CD4-positive, CD25-positive, alpha-beta regulatory T cell (primary cell): ENCODE data around the gene ASB13. TPM values are rescaled to one million over a fixed set of nuclear protein-coding genes. Genes with fewer than 3 reads are reported as not detected.

ENCODE experiments used
- ATAC-seq, 2 donors: fragments of 150-1000 bp; cut with Tn5 transposase; one replicate each; pipeline ENCODE4 v1.10.0; 2021; ENCODE audit warnings: low read depth in 2 of 2, moderate number of reproducible peaks in 2 of 2, moderate library complexity in 1 of 2
- DNase-seq, 3 donors: peaks; one replicate each; pipeline versions ENCODE4 v3.0.0 to v3.0.0-alpha.2; 2012 to 2022; ENCODE audit warnings: mixed read lengths in 1 of 3
- H3K27ac ChIP-seq: one replicate; pipeline ENCODE4 v1.7.0; 2013; ENCODE audit warnings: mild to moderate bottlenecking, low read length; ENCODE audit not compliant: insufficient read depth, poor library complexity, severe bottlenecking
- H3K27me3 ChIP-seq: one replicate; pipeline ENCODE4 v1.7.0; 2013; ENCODE audit warnings: low read length; ENCODE audit not compliant: control insufficient read depth, insufficient read depth
- H3K36me3 ChIP-seq: one replicate; pipeline ENCODE4 v1.7.0; 2013; ENCODE audit warnings: mild to moderate bottlenecking, low read length, moderate library complexity; ENCODE audit not compliant: control insufficient read depth, insufficient read depth
- H3K4me1 ChIP-seq: 2 replicates; pipeline ENCODE4 v1.7.0; 2013; ENCODE audit warnings: mild to moderate bottlenecking, low read length; ENCODE audit not compliant: insufficient read depth, control insufficient read depth, poor library complexity, severe bottlenecking
- H3K4me3 ChIP-seq: one replicate; pipeline ENCODE4 v1.7.0; 2013; ENCODE audit warnings: low read depth, mild to moderate bottlenecking, low read length, moderate library complexity
- H3K9me3 ChIP-seq, 2 experiments: 1 replicate in 1 of 2; 2 replicates in 1 of 2; pipeline ENCODE4 v1.7.0; 2013; ENCODE audit warnings: low read length in 2 of 2, mild to moderate bottlenecking in 1 of 2, moderate library complexity in 1 of 2; ENCODE audit not compliant: control insufficient read depth in 2 of 2
- H3K27ac Mint-ChIP-seq, 3 donors: one replicate each; pipeline ENCODE4 v1.8.0; 2020 to 2022; ENCODE audit warnings: mild to moderate bottlenecking in 3 of 3, mixed read lengths in 3 of 3, moderate library complexity in 2 of 3
- H3K27me3 Mint-ChIP-seq: one replicate; pipeline ENCODE4 v1.8.0; 2022; ENCODE audit warnings: mild to moderate bottlenecking, mixed read lengths
- H3K36me3 Mint-ChIP-seq: one replicate; pipeline ENCODE4 v1.8.0; 2020; ENCODE audit warnings: mixed read lengths
- H3K4me1 Mint-ChIP-seq, 4 donors: one replicate each; pipeline ENCODE4 v1.8.0; 2020 to 2022; ENCODE audit warnings: mixed read lengths in 4 of 4, mild to moderate bottlenecking in 1 of 4
- H3K4me3 Mint-ChIP-seq, 4 donors: one replicate each; pipeline ENCODE4 v1.8.0; 2020 to 2022; ENCODE audit warnings: mild to moderate bottlenecking in 4 of 4, mixed read lengths in 4 of 4, moderate library complexity in 3 of 4
- H3K9me3 Mint-ChIP-seq, 7 donors: one replicate each; pipeline ENCODE4 v1.8.0; 2020 to 2022; ENCODE audit warnings: mixed read lengths in 7 of 7, mild to moderate bottlenecking in 3 of 7, moderate library complexity in 2 of 7
- polyA plus RNA-seq, 4 donors: library from polyadenylated mRNA; unstranded; fragments of 300-500 nt; fragmentation: Illumina TruSeq; gene quantifications; one replicate each; pipeline ENCODE4 v1.2.3, GENCODE V29; 2021
- total RNA-seq: library from RNA; stranded (reverse); gene quantifications from one replicate; pipeline ENCODE4 v1.2.3, GENCODE V29; 2022

ASB13 gene
- total and polyA plus RNA-seq, 5 donors from 2014 or later = 2.9 to 16.0 (median 12.6) TPM

- H3K36me3 Mint-ChIP-seq = no peaks in the 10 kb centered on the region
- H3K9me3 Mint-ChIP-seq = peaks cover 0 to 3% (median 0%) of the 10 kb centered on the region in 7 donors
- ATAC-seq (no peak), DNase-seq (no peak)
- no peaks in the 10 kb centered on the region for H3K27me3 ChIP-seq
- H3K27me3 Mint-ChIP-seq = peaks cover 22% of the 10 kb centered on the region
- H3K27ac Mint-ChIP-seq = no peak overlapping the region
- H3K4me1 ChIP-seq = no peaks in the 10 kb centered on the region
- H3K4me3 Mint-ChIP-seq = no peak overlapping the region
- H3K36me3 ChIP-seq = no peaks in the 10 kb centered on the region
- H3K4me3 ChIP-seq = no peak overlapping the region
- no peak overlapping the region for H3K27ac ChIP-seq
- no peaks in the 10 kb centered on the region for H3K9me3 ChIP-seq
- H3K4me1 Mint-ChIP-seq = no peaks in the 10 kb centered on the region
Measured at GRCh38 chr10:5611899-5612680, 54.3 kb downstream of the ASB13 start.

GRCh38 chr10:5609952-5610616 is 56.3 kb downstream of the ASB13 start:
- H3K4me1 ChIP-seq = no peaks in the 10 kb centered on the region
- ATAC-seq (no peak), DNase-seq (no peak)
- H3K9me3 Mint-ChIP-seq = peaks cover 0 to 3% (median 0%) of the 10 kb centered on the region in 7 donors
- no peak overlapping the region for H3K4me3 ChIP-seq
- H3K27me3 ChIP-seq = no peaks in the 10 kb centered on the region
- peak overlapping the region in 1 of 3 donors; percentile 56 for H3K27ac Mint-ChIP-seq
- peaks cover 0 to 3% (median 0%) of the 10 kb centered on the region in 4 donors for H3K4me1 Mint-ChIP-seq
- no peaks in the 10 kb centered on the region for H3K36me3 ChIP-seq
- peaks cover 22% of the 10 kb centered on the region for H3K27me3 Mint-ChIP-seq
- H3K4me3 Mint-ChIP-seq = no peak overlapping the region
- no peaks in the 10 kb centered on the region for H3K36me3 Mint-ChIP-seq
- no peak overlapping the region for H3K27ac ChIP-seq
- H3K9me3 ChIP-seq = no peaks in the 10 kb centered on the region

GRCh38 chr10:5608608-5609220 is 57.7 kb downstream of the ASB13 start:
- no peak overlapping the region for H3K4me3 ChIP-seq
- no peaks in the 10 kb centered on the region for H3K36me3 ChIP-seq
- Mint-ChIP-seq H3K27me3 (peaks cover 19% of the 10 kb centered on the region), H3K27ac (no peak overlapping the region), H3K9me3 (peaks cover 0 to 3% (median 0%) of the 10 kb centered on the region in 7 donors), H3K36me3 (no peaks in the 10 kb centered on the region), H3K4me3 (no peak overlapping the region), H3K4me1 (peaks cover 0 to 5% (median 0%) of the 10 kb centered on the region in 4 donors)
- ATAC-seq = no peak
- H3K9me3 ChIP-seq = no peaks in the 10 kb centered on the region
- no peaks in the 10 kb centered on the region for H3K4me1 ChIP-seq
- no peaks in the 10 kb centered on the region for H3K27me3 ChIP-seq
- no peak overlapping the region for H3K27ac ChIP-seq
- no peak for DNase-seq

GRCh38 chr10:5607594-5607993 is 58.8 kb downstream of the ASB13 start:
- no peaks in the 10 kb centered on the region for H3K27me3 ChIP-seq
- H3K4me1 Mint-ChIP-seq = peaks cover 0 to 5% (median 0%) of the 10 kb centered on the region in 4 donors
- no peak for ATAC-seq

GRCh38 chr10:5606864-5607263 is 59.5 kb downstream of the ASB13 start:
- H3K27ac Mint-ChIP-seq = no peak overlapping the region
- Histone ChIP-seq H3K27me3 (no peaks in the 10 kb centered on the region), H3K4me3 (no peak overlapping the region), H3K9me3 (no peaks in the 10 kb centered on the region), H3K4me1 (no peaks in the 10 kb centered on the region), H3K36me3 (no peaks in the 10 kb centered on the region), H3K27ac (no peak overlapping the region)
- peaks cover 0 to 4% (median 0%) of the 10 kb centered on the region in 7 donors for H3K9me3 Mint-ChIP-seq
- peaks cover 25% of the 10 kb centered on the region for H3K27me3 Mint-ChIP-seq
- no peaks in the 10 kb centered on the region for H3K36me3 Mint-ChIP-seq
- ATAC-seq (no peak), DNase-seq (no peak)
- no peak overlapping the region for H3K4me3 Mint-ChIP-seq
- H3K4me1 Mint-ChIP-seq = peaks cover 0 to 5% (median 0%) of the 10 kb centered on the region in 4 donors

More at GRCh38 chr10:5607594-5607993, 58.8 kb downstream of the ASB13 start:
- peak overlapping the region in 1 of 3 donors; percentile 48 for H3K27ac Mint-ChIP-seq
- H3K4me1 ChIP-seq = no peaks in the 10 kb centered on the region
- peaks cover 0 to 4% (median 0%) of the 10 kb centered on the region in 7 donors for H3K9me3 Mint-ChIP-seq
- H3K36me3 Mint-ChIP-seq = no peaks in the 10 kb centered on the region
- H3K27ac ChIP-seq = no peak overlapping the region
- no peak for DNase-seq
- H3K27me3 Mint-ChIP-seq = peaks cover 25% of the 10 kb centered on the region
- H3K9me3 ChIP-seq = no peaks in the 10 kb centered on the region
- no peak overlapping the region for H3K4me3 ChIP-seq
- no peak overlapping the region for H3K4me3 Mint-ChIP-seq
- H3K36me3 ChIP-seq = no peaks in the 10 kb centered on the region

GRCh38 chr10:5606321-5606720 is 60.1 kb downstream of the ASB13 start:
- Mint-ChIP-seq H3K27me3 (peaks cover 25% of the 10 kb centered on the region), H3K27ac (no peak overlapping the region), H3K9me3 (peaks cover 0 to 4% (median 0%) of the 10 kb centered on the region in 7 donors), H3K36me3 (no peaks in the 10 kb centered on the region), H3K4me1 (peaks cover 0 to 5% (median 0%) of the 10 kb centered on the region in 4 donors), H3K4me3 (no peak overlapping the region)
- H3K9me3 ChIP-seq = no peaks in the 10 kb centered on the region
- H3K4me1 ChIP-seq = no peaks in the 10 kb centered on the region
- no peak overlapping the region for H3K4me3 ChIP-seq
- no peaks in the 10 kb centered on the region for H3K36me3 ChIP-seq
- no peak for DNase-seq
- no peak for ATAC-seq
- no peak overlapping the region for H3K27ac ChIP-seq
- H3K27me3 ChIP-seq = no peaks in the 10 kb centered on the region

- no peak for ATAC-seq
Measured at GRCh38 chr10:5604961-5605360, 61.4 kb downstream of the ASB13 start.

More at GRCh38 chr10:5604961-5605360, 61.4 kb downstream of the ASB13 start:
- Histone ChIP-seq H3K4me1 (no peaks in the 10 kb centered on the region), H3K9me3 (no peaks in the 10 kb centered on the region), H3K4me3 (no peak overlapping the region), H3K27ac (no peak overlapping the region), H3K27me3 (no peaks in the 10 kb centered on the region), H3K36me3 (no peaks in the 10 kb centered on the region)
- Mint-ChIP-seq H3K27me3 (peaks cover 23% of the 10 kb centered on the region), H3K4me1 (peaks cover 0 to 5% (median 0%) of the 10 kb centered on the region in 4 donors), H3K36me3 (no peaks in the 10 kb centered on the region), H3K9me3 (peaks cover 0 to 4% (median 0%) of the 10 kb centered on the region in 7 donors), H3K4me3 (peak overlapping the region in 1 of 4 donors; percentile 29), H3K27ac (no peak overlapping the region)
- no peak for DNase-seq
